GM18909 (cell line): ENCODE results near the gene TMEM178A.

Experiments
- ATAC-seq: cut with Tn5 transposase; IDR thresholded peaks from one replicate; pipeline ENCODE4 v1.9.1; 2021; ENCODE audit warnings: mild to moderate bottlenecking; ENCODE audit not compliant: unreplicated experiment, poor library complexity

The TMEM178A gene

GRCh38 chr2:39735648-39736047 is 69.9 kb downstream of the TMEM178A start:
- no peak for ATAC-seq

GRCh38 chr2:39736640-39737039 is 70.9 kb downstream of the TMEM178A start:
- ATAC-seq: no peak

- ATAC-seq: no peak
These were observed 71.9 kb downstream of the TMEM178A start for GRCh38 chr2:39737661-39738060.

GRCh38 chr2:39738936-39739335 is 73.2 kb downstream of the TMEM178A start:
- no peak for ATAC-seq

GRCh38 chr2:39739386-39739785 is 73.7 kb downstream of the TMEM178A start:
- ATAC-seq: no peak

GRCh38 chr2:39741871-39742270 is 76.2 kb downstream of the TMEM178A start:
- ATAC-seq: no peak

GRCh38 chr2:39743269-39743776 is 77.6 kb downstream of the TMEM178A start:
- no peak for ATAC-seq

- ATAC-seq: no peak
These were observed 89.7 kb downstream of the TMEM178A start for GRCh38 chr2:39755466-39755865.

GRCh38 chr2:39757156-39757555 is 91.4 kb downstream of the TMEM178A start:
- ATAC-seq: no peak

- no peak for ATAC-seq
These were observed 96.7 kb downstream of the TMEM178A start for GRCh38 chr2:39762448-39762847.
